Measurements from ENCODE around the gene GPR132.

The GPR132 gene

DNA sequence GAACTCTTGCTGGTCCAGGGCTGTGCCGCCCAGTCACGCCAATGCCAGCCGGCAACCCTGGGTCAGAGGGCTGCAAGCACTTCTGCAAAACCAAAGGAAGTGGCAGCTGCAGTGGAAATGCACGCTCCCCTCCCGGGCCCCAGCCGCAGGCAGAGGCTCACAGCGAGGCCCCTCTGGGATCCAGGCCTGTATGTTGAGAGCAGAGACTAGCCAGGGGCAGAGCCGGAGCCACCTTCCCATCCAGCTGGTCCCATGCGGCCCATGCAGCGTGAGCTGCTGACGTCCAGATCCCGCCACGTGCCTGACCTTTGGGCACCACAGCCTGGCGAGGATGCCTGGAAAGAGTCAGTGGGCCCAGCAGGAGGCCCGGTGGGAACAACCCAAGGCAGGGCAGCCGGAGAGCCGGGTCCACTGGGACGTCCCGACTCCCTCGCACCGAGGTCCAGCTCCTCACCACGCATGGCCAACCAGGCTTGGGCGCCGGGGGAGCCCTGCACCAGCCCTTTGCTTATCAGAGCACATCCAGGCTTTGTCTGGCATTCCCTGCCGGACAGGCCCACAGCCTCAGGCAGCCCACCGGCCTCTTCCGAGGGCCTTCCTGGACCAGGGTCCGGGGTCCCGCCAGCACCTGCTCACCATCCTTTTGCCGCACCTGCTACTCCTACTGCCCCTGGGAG lies 4.3 kb downstream of the GPR132 start:
- TF ChIP-seq CEBPB (IDR thresholded peaks at IDR 0.05), result no peak
- no peak for TF ChIP-seq EP300 (IDR thresholded peaks at IDR 0.05; ENCODE audit: borderline replicate concordance)
- TF ChIP-seq TCF12 (IDR thresholded peaks at IDR 0.05; ENCODE audit: low read depth), result no peak
- no peak for TF ChIP-seq NFIC (IDR thresholded peaks at IDR 0.05)
- no peak for TF ChIP-seq TAF1 (IDR thresholded peaks at IDR 0.05; ENCODE audit: low read depth)
- no peak for TF ChIP-seq CREB1 (IDR thresholded peaks at IDR 0.05; ENCODE audit: low read depth)
- TF ChIP-seq RAD21 (IDR thresholded peaks at IDR 0.05; ENCODE audit: low read depth), result no peak
- TF ChIP-seq EGR1 (IDR thresholded peaks at IDR 0.05), result no peak
- TF ChIP-seq ZBTB7A (IDR thresholded peaks at IDR 0.05; ENCODE audit: low read depth), result no peak
- TF ChIP-seq, protein P1, sequence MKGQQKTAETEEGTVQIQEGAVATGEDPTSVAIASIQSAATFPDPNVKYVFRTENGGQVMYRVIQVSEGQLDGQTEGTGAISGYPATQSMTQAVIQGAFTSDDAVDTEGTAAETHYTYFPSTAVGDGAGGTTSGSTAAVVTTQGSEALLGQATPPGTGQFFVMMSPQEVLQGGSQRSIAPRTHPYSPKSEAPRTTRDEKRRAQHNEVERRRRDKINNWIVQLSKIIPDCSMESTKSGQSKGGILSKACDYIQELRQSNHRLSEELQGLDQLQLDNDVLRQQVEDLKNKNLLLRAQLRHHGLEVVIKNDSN (IDR thresholded peaks at IDR 0.05), result no peak
- no peak for TF ChIP-seq YY1 (IDR thresholded peaks at IDR 0.05; ENCODE audit: low read depth)
- TF ChIP-seq, protein P2, sequence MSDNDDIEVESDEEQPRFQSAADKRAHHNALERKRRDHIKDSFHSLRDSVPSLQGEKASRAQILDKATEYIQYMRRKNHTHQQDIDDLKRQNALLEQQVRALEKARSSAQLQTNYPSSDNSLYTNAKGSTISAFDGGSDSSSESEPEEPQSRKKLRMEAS (IDR thresholded peaks at IDR 0.05), result no peak
- no peak for TF ChIP-seq FOXM1 (IDR thresholded peaks at IDR 0.05; ENCODE audit: borderline replicate concordance, low read depth)
- TF ChIP-seq, protein P3, sequence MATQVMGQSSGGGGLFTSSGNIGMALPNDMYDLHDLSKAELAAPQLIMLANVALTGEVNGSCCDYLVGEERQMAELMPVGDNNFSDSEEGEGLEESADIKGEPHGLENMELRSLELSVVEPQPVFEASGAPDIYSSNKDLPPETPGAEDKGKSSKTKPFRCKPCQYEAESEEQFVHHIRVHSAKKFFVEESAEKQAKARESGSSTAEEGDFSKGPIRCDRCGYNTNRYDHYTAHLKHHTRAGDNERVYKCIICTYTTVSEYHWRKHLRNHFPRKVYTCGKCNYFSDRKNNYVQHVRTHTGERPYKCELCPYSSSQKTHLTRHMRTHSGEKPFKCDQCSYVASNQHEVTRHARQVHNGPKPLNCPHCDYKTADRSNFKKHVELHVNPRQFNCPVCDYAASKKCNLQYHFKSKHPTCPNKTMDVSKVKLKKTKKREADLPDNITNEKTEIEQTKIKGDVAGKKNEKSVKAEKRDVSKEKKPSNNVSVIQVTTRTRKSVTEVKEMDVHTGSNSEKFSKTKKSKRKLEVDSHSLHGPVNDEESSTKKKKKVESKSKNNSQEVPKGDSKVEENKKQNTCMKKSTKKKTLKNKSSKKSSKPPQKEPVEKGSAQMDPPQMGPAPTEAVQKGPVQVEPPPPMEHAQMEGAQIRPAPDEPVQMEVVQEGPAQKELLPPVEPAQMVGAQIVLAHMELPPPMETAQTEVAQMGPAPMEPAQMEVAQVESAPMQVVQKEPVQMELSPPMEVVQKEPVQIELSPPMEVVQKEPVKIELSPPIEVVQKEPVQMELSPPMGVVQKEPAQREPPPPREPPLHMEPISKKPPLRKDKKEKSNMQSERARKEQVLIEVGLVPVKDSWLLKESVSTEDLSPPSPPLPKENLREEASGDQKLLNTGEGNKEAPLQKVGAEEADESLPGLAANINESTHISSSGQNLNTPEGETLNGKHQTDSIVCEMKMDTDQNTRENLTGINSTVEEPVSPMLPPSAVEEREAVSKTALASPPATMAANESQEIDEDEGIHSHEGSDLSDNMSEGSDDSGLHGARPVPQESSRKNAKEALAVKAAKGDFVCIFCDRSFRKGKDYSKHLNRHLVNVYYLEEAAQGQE (IDR thresholded peaks at IDR 0.05; ENCODE audit: low read depth), result no peak

DNA sequence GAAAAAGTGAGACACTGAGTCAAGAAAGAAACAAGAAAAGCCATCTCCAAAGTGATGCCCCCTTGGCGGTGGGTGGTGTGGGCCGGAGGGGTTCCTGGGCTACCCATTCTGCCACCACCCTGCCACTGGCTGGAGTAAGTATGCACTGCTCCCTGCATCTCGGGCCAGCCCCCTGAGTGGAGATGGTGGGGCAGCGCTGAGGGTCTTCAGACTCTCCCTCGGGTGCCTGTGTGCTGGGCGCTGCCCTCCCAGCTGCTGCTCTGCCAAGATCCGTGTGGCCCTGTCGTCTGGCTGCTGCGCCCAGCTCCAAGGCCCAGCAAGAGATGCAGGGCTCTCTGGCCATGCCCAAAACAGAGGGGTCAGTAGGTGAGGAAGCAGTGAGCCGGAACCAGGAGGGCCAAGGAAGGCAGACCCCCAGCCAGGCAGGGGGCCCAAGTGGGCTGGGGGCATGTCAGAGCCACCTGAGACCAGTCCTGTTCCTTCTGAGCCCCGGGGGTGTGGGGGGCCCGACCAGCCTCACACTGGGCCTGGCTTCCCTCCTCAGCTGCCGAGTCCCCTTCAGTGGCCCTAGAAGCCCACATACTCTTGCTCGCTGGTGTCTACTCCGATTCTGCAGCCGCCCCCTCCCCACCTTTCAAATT lies 5.2 kb downstream of the GPR132 start:
- TF ChIP-seq TEAD4 (IDR thresholded peaks at IDR 0.05) (no peak), TCF12 (IDR thresholded peaks at IDR 0.05; ENCODE audit: low read depth) (no peak), CREB1 (IDR thresholded peaks at IDR 0.05; ENCODE audit: low read depth) (no peak), CEBPB (IDR thresholded peaks at IDR 0.05) (no peak), RAD21 (IDR thresholded peaks at IDR 0.05; ENCODE audit: low read depth) (no peak), FOXM1 (IDR thresholded peaks at IDR 0.05; ENCODE audit: borderline replicate concordance, low read depth) (no peak), TAF1 (IDR thresholded peaks at IDR 0.05; ENCODE audit: low read depth) (no peak), YY1 (IDR thresholded peaks at IDR 0.05; ENCODE audit: low read depth) (no peak), EP300 (IDR thresholded peaks at IDR 0.05; ENCODE audit: borderline replicate concordance) (no peak), EGR1 (IDR thresholded peaks at IDR 0.05) (no peak), ZBTB7A (IDR thresholded peaks at IDR 0.05; ENCODE audit: low read depth) (no peak), NFIC (IDR thresholded peaks at IDR 0.05) (no peak)
- TF ChIP-seq, protein P3 (IDR thresholded peaks at IDR 0.05; ENCODE audit: low read depth), result no peak
- TF ChIP-seq, protein P1 (IDR thresholded peaks at IDR 0.05), result no peak
- TF ChIP-seq, protein P2 (IDR thresholded peaks at IDR 0.05), result no peak

DNA sequence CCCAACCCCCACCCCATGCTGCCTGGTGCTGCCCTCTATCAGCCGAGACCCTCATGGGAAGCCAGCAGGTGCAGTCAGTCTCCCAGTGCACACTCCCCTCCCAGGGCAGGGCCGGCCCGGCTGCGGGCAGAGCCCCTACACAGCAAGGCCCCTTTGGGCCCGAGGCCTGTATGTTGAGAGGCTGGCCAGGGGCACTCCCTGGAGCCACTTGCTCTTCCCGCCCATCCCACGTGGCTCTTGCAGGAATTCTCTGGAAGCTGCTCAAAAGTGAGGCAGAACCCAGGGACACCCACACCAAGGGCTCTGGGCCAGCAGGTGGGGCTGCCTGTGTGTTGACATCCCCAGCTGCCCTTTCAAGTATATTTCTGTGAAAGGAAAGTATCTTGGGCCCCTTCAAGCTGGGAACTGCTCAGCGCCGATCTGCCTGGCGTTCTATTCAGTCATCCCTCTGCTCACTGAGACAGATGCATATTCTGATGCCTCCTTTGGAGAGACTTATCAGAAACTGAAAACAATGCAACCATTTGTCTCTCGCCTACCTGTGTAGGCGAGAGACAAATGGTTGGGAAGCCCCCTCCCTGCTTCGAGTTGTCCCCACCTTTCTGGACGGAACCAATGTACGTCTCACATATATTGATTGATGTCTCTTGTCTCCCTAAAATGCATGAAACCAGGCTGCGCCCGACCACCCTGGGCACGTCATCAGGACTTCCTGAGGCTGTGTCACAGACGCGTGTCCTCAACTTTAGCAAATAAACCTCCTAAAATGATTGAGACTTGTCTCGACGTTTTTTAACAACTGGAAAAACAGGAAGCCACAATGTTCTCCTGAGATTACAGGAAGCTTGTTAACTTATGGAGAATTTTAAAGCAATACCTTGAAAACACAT lies 6.0 kb downstream of the GPR132 start:
- TF ChIP-seq, protein P1 (IDR thresholded peaks at IDR 0.05), result peak; percentile 54
- no peak for TF ChIP-seq CEBPB (IDR thresholded peaks at IDR 0.05)
- TF ChIP-seq, protein P2 (IDR thresholded peaks at IDR 0.05), result peak; percentile 51; the same call in 1 of the 2 replicates

DNA sequence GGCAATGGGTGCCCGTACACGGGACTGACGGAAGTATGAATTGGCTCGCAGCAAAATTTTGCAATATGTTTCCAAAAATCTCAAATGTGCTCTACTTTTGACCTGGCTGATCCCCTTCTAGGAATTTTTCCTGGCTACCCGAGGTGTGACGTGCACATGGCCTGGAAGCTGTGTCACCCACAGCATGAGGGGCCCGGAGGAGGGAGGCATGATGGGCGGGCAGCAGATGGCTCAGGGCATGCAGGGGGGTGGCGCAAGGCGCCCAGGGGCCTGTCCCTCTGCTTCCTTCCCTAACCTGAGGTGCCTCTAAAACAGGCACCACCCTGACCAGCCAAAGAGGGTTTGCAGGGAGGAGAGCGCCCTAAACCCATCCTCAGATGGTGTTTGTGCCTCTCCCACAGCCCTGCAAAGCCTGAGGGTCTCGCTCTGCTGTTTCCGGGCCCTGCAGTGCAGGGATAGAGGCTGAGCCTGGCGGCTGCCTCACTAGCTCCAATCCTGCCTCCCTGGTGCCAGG lies 6.7 kb downstream of the GPR132 start:
- TF ChIP-seq ZBTB7A (IDR thresholded peaks at IDR 0.05; ENCODE audit: low read depth), result no peak
- TF ChIP-seq TAF1 (IDR thresholded peaks at IDR 0.05; ENCODE audit: low read depth), result no peak
